BJ (cell line): ENCODE results near the gene XRCC5. TPM values are rescaled to one million over a fixed set of nuclear protein-coding genes. Genes with fewer than 3 reads are reported as not detected.

Experiments used
- CTCF ChIA-PET: fragments of 350-600 bp; formaldehyde crosslinking; extraction: SDS; loops from one replicate; lab custom pipeline; 2021; ENCODE audit warnings: antibody characterized with exemption, inconsistent platforms; lab: Yijun Ruan, JAX
- POLR2A ChIA-PET: fragments of 300-600 bp; sonication (Branson Sonifier 250); formaldehyde crosslinking; extraction: SDS; loops from one replicate; lab custom pipeline; 2021; ENCODE audit warnings: antibody characterized with exemption; lab: Charles Lee
- DNase-seq: peaks from one replicate; pipeline ENCODE4 v3.0.0-alpha.2; 2011; ENCODE audit warnings: low read depth
- H3K27me3 ChIP-seq: 2 replicates; pipeline ENCODE4 v1.6.0; 2011; ENCODE audit warnings: low read length; ENCODE audit not compliant: control insufficient read depth, insufficient read depth
- H3K36me3 ChIP-seq: 2 replicates; pipeline ENCODE4 v1.5.1; 2011; ENCODE audit warnings: low read length; ENCODE audit not compliant: control insufficient read depth, insufficient read depth
- H3K4me3 ChIP-seq: 2 replicates; pipeline ENCODE4 v1.5.1; 2011; ENCODE audit warnings: low read depth, mild to moderate bottlenecking, control low read depth, low read length
- CTCF ChIP-seq: IDR thresholded peaks from 2 replicates; pipeline ENCODE4 v1.5.1; 2011; ENCODE audit warnings: low read depth, mild to moderate bottlenecking, control low read depth, inconsistent platforms, low read length, moderate library complexity; ENCODE audit not compliant: insufficient read depth
- polyA plus RNA-seq: library from polyadenylated mRNA; depleted of rRNA; stranded (reverse); fragments of >200 nt; gene quantifications from 2 replicates; pipeline ENCODE4 v1.2.3, GENCODE V29; 2011

Gene XRCC5
- polyA plus RNA-seq, 1 experiment: 252 TPM

GRCh38 chr2:216224388-216224787, 115.2 kb downstream of the XRCC5 start:
- Histone ChIP-seq H3K4me3 (no peak overlapping the region), H3K36me3 (no peaks in the 10 kb centered on the region), H3K27me3 (no peaks in the 10 kb centered on the region)
- ChIA-PET POLR2A (no interaction called here), CTCF (no interaction called here)
- no peak for DNase-seq
- no peak for TF ChIP-seq CTCF

DNA sequence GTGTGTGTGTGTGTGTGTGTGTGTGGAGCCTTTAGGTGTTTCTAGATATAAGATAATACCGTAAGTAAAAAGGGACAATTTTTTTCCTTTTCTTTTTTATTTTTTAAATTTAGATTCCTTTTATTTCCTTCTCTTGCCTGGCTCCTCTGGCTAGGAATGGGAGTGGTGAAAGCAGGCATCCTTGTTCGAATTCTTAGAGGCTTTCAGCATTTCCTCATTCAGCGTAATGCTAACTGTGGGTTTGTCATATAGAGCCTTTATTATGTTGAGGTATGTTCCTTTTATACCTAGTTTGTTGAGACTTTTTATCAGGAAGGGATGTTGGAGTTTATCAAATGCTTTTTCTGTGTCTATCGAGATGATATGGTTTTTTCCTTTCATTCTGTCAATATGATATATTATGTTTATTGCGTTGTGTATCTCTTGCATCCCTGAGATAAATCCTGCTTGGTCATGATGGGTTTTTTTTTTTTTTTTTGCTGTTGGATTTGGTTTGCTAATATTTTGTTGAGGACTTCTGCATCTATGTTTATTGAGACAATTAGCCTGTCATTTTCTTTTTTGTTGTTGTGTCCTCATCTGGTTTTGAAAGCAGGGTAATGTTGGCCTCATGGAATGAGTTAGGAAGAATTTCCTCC, 120.2 kb downstream of the XRCC5 start:
- ChIA-PET CTCF (no interaction called here), POLR2A (no interaction called here)
- no peak for DNase-seq
- Histone ChIP-seq H3K27me3 (no peaks in the 10 kb centered on the region), H3K36me3 (no peaks in the 10 kb centered on the region), H3K4me3 (no peak overlapping the region)
- no peak for TF ChIP-seq CTCF

- Histone ChIP-seq H3K36me3 (no peaks in the 10 kb centered on the region), H3K27me3 (no peaks in the 10 kb centered on the region), H3K4me3 (no peak overlapping the region)
- TF ChIP-seq CTCF: no peak
- CTCF ChIA-PET: interaction anchor here (1.1 kb wide), 1 partner anchor 100 kb away, joined by 3 read pairs; no protein-coding TSS in a partner anchor
- DNase-seq: no peak
- POLR2A ChIA-PET: no interaction called here
Observed at GRCh38 chr2:216231867-216232266, 122.7 kb downstream of the XRCC5 start.

- DNase-seq: no peak
- no peak for TF ChIP-seq CTCF
- no peaks in the 10 kb centered on the region for H3K27me3 ChIP-seq
- no peak overlapping the region for H3K4me3 ChIP-seq
- CTCF ChIA-PET: no interaction called here
- POLR2A ChIA-PET: no interaction called here
- no peaks in the 10 kb centered on the region for H3K36me3 ChIP-seq
Observed at GRCh38 chr2:216232721-216233120, 123.6 kb downstream of the XRCC5 start.

DNA sequence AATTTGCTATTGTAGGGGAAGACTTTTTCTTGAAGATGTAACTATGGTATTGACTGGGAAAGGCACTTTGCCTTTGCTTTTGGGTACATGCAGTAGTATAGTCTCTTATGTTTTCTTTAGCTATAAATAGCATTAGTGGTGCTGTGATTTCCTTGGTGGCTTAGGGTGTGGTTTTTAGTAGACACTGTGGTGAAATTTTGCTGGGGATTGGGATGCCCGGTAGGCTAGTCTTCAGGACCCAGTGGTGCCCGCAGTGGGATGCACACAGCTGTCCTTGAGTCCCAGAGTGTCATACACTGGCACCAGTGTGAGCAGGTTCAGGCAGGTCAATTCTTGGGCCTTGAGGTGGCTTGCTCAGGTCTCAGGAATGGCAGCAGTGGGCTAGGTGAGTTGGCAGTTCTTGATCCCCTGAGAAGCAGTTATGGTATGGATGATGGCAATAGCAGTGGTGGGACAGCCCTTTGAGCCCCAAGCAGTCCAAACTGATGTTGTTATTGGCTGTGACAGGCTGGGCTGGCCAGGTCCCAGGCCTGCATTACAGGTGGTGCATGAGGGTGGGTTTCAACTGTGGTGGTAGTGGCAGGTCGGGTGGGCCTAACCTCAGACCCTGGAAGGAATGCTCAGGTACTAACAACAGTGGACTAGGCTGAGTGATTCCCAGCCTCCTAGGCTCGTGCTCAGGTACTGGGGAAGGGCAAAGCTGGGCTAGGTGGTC, 124.3 kb downstream of the XRCC5 start:
- H3K36me3 ChIP-seq: no peaks in the 10 kb centered on the region
- no peaks in the 10 kb centered on the region for H3K27me3 ChIP-seq
- POLR2A ChIA-PET: no interaction called here
- H3K4me3 ChIP-seq: no peak overlapping the region
- DNase-seq: no peak
- CTCF ChIA-PET: no interaction called here
- no peak for TF ChIP-seq CTCF
